GM23248 (cell line): ENCODE data around the gene TBX21.

Source experiments
- EZH2 ChIP-seq: fragments of 200-600 bp; sonication (generic); IDR thresholded peaks from 2 replicates; pipeline ENCODE4 v1.6.1; 2018; ENCODE audit warnings: antibody characterized with exemption, mild to moderate bottlenecking; ENCODE audit not compliant: insufficient read depth, poor library complexity, severe bottlenecking
- EZH2phosphoT487 ChIP-seq: fragments of 200-600 bp; sonication (generic); IDR thresholded peaks from 2 replicates; pipeline ENCODE4 v1.6.1; 2018; ENCODE audit warnings: antibody characterized with exemption, moderate library complexity, mild to moderate bottlenecking, low read depth; ENCODE audit not compliant: insufficient read depth

GRCh38 chr17:47726796-47727703 lies 6.0 kb upstream of the TBX21 start:
- TF ChIP-seq EZH2 (no peak), EZH2phosphoT487 (no peak)
